Neural progenitor cell (in vitro differentiated cells): ENCODE results near the gene PCSK6.

Source experiments
- CTCF ChIP-seq: fragments of 200-600 bp; sonication (generic); IDR thresholded peaks from 2 replicates; pipeline ENCODE4 v1.5.1; 2017; ENCODE audit warnings: antibody characterized with exemption, mild to moderate bottlenecking
- EZH2 ChIP-seq: fragments of 200-600 bp; sonication (generic); IDR thresholded peaks from 2 replicates; pipeline ENCODE4 v1.6.1; 2017; ENCODE audit warnings: antibody characterized with exemption, mild to moderate bottlenecking, moderate library complexity
- EZH2phosphoT487 ChIP-seq: fragments of 200-600 bp; sonication (generic); IDR thresholded peaks from 2 replicates; pipeline ENCODE4 v1.6.1; 2017; ENCODE audit warnings: antibody characterized with exemption

- TF ChIP-seq CTCF (no peak), EZH2 (no peak), EZH2phosphoT487 (no peak)
These were observed 19.8 kb downstream of the PCSK6 start for GRCh38 chr15:101469520-101470288.
